MM.1S (cell line): ENCODE measurements around the gene LRMDA.
A peak's percentile ranks its signal among the peaks of the same experiment; 100 is the strongest.

Experiments used
- CTCF ChIP-seq: fragments of 300-600 bp; sonication (generic); IDR thresholded peaks from 2 replicates; pipeline ENCODE4 v1.5.1; 2016; ENCODE audit warnings: antibody characterized with exemption, low read length, mixed read lengths
- EZH2 ChIP-seq: fragments of 300-600 bp; sonication (generic); optimal IDR thresholded peaks from 2 replicates; pipeline ENCODE3; 2017; ENCODE audit warnings: low read depth, mild to moderate bottlenecking, antibody characterized with exemption, low read length, mixed read lengths
- EZH2phosphoT487 ChIP-seq: fragments of 300-600 bp; sonication (generic); IDR thresholded peaks from 2 replicates; pipeline ENCODE4 v1.6.1; 2018; ENCODE audit warnings: antibody characterized with exemption, low read length

- TF ChIP-seq EZH2 (no peak), CTCF (peak; percentile 89), EZH2phosphoT487 (no peak)
Observed at GRCh38 chr10:76036111-76036940, 604.9 kb downstream of the LRMDA start.
